Activated CD8-positive, alpha-beta memory T cell treated with anti-CD3 and anti-CD28 coated beads for 24 hours (primary cell): ENCODE results near the gene ERAS.

ENCODE experiments used
- DNase-seq: peaks from one replicate; pipeline ENCODE4 v3.0.0-alpha.2; 2020

The ERAS gene, protein sequence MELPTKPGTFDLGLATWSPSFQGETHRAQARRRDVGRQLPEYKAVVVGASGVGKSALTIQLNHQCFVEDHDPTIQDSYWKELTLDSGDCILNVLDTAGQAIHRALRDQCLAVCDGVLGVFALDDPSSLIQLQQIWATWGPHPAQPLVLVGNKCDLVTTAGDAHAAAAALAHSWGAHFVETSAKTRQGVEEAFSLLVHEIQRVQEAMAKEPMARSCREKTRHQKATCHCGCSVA

DNA sequence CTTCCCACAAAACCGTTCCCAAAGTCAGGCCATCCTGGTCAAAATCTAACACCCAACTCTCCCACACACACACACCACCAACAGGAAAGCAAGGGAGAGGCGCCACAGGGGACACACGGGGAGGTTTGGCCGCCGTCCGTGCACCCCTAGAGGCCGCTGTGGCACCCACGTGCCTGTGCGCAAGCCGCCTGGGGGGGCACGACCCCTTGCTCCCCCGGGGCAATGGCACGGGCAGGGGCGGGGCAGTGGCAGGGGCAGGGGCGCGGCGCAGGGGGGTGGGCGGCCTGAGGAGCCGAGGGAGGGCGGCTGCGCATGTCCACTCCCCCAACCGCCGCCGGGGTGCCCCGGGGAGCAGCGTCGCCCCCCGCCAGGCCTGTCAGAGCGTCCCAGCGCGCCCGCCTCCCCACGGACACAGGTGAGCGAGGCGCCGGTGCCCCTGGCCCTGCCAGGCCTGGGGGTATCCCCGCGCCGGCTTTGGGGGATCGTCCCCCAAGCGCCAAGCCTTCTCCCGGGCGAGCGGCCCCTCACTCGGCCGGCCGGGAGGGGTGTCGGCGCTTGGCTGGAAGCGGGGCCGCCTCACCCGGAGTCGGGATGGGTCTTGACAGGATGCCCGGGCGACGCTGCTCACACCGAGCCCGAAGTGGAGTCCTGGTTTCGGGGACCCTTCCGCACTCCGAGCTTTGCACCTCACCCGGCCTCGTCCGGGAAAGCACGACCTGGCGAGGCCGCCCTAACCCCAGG is at the start of gene ERAS:
Gene ERAS, plus strand, starts transcription at position 379 of the 741 bp plus-strand sequence. CDS start 2,611 bp downstream, outside the sequence.
- DNase-seq, result no peak

DNA sequence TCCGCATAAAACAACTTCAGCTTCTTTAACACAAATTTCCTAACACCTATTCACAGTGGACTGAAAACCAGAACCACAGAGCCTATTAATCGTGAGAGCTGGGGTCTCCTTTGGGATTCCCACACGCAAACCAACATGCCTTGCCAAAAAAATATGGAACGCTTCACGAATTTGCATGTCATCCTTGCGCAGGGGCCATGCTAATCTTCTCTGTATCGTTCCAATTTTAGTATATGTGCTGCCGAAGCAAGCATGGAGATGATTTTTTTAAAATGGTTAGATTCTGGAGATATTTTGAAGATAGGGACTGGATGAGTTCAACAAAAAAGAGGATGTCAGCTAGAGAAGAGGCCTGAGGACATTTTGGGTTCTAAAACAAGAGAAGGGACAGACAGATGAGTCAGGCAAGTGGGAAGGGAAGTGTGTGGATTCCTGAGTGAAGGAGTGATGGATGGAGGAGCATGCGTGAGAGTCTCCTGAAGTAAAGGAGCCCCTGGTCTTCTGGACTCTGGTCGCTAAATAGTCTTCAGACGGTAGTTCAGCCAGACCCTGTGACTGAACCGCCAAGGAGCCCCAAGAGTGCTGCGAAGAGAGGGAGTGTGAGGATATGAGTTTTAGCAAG is 49.4 kb upstream of the ERAS start:
- DNase-seq, result no peak

DNA sequence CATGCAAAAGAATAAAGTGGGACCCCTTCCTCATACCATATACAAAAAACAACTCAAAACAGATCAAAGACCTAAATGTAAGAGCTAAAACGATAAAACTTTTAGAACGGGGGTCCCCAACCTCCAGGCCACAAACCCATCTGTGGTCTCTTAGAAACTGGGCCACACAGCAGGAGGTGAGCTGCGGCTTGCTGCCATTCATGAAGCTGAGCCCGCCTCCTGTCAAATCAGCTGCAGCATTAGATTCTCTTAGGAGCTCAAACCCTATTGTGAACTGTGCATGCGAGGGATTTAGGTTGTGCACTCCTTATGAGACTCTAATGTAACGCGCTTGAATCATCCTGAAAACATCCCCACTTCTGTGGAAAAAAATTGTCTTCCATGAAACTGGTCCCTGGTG is 46.9 kb upstream of the ERAS start:
- no peak for DNase-seq

DNA sequence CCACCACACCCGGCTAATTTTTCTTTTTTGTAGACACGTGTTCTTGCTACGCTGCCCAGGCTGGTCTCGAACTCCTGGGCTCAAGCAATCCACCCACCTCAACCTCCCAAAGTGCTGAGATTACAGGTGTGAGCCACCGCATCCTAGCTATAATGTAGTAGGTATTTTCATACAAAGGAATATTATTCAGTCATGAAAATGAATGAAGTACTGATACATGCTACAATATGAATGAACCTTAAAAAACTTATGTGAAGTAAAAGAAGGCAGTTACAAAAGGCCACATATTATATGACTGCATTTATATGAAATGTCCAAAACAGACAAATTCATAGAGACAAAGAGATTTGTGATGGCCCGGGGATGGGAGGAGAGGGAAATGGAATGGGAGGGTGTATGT is 44.6 kb upstream of the ERAS start:
- DNase-seq, result no peak

DNA sequence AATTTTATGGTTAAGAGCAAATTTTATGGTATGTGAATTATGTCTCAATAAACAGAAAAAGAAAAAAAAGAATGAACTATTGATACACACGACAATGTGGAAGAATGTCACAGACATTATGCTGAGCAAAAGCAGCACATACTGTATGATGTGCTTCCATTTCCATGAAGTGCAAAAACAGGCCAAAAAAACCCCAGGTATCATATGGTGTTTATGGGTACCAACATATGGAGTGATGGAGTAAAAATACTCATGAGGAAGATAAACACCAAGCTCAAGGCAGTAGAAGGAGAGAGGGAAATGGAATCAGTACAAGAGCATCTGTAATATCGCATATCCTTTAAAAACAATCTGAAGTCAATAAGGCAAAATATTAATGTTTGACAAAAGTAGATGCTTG is 44.1 kb upstream of the ERAS start:
- DNase-seq, result no peak

DNA sequence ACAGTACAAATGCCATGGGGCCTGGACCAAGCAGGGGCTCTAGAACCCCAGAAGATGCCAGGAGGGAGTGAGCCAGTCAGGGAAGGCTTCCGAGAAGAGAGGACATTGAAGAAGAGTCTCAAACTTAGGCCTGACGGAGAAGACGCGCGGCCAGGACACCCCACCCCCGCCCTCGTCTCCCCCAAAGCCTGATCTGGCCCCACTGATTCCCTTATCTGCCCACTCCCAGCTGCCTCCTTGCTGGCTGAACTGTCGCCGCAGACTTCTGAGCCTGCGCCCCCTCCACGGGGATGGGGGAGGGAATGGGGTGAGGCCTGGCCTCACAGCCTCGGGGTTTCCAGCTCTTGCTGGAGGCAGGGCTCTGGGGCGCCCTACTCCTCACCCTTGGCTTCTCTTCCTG is 43.5 kb upstream of the ERAS start:
- DNase-seq, result no peak

DNA sequence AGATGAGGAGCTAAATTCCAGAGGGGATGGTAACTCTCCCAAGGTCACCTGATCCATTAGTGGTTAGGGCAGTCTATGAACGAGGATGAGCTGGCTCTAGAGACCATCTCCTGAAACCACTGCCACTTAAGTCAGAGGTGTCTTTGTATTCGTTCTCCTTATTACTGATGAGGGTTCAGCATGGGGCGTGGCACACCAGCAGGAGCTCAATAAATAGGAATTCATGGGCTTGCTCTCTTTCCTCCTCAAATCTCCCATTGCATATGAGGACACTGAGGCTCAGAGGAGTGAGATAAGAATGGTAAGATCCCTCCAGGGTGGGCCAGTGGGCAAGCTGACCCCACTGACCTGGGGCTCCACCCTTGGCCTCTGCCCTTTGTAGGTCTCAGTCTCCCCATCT is 41.6 kb upstream of the ERAS start:
- no peak for DNase-seq

DNA sequence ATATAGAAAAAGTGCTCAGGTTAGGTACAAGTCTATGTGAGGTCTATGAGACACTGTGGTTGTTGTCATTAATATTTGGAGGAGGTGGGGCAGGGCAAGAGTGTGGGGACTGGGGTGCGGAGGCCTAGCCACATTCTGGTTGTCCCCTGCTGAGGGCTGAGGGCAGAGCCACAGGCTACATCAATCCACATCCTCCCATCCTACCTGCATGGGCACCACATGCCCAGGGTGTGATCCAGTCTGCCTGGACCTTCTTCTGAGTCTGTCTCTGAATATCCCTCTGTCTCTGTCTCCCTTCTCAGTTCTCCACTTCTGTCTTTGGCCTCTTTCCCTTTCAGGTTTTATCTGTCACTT is 41.1 kb upstream of the ERAS start:
- no peak for DNase-seq

DNA sequence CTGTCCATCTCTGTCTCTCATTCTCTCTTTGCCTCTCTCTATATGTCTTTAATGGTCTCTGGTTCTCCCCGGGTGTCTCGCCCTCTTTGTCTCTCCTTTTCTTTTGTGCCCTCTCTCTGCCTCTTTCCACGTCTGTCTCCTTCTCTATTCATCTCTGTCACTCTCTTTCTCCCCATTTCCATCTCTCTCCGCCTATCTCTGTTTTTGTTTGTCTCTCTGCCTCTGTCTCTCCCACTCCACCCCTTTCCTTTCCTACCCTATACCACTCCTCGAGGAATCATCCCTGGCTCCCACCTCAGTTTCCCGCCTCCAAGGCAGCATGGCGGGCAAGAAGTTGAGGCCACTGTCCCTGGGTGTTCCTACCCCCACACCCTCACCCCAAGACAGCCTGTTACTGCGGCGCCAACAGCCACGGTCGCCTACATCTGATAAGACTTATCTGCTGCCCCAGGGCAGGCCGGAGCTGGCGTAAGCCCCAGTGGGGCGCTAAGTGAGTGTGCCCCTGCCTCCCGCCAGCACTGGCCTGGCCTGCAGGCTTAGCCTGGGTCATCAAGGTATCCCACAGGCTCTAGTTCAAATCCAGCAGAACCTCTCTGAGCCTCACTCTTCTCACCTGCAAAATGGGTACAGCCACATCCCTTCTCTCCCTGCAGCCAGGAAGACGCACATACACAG is 40.6 kb upstream of the ERAS start:
- no peak for DNase-seq

DNA sequence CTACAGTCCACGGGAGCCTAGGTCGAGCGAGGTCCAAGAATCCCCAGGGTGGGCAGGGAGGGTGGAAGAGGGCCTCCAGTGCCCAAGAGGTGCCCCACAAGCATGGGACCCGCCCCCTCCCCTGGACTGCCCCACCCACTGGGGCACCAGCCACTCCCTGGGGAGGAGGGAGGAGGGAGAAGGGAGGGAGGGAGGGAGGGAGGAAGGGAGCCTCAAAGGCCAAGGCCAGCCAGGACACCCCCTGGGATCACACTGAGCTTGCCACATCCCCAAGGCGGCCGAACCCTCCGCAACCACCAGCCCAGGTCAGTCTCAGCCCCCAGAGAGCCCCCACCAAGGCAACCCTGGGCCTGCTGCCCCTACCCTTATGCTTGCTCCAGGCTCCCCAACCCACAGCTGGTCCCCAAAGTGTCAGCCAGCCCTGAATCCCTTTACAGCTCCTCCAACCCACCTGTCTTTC is 39.9 kb upstream of the ERAS start, which contains the start of gene GATA1:
Gene GATA1, plus strand, starts transcription at position 250 of the 460 bp plus-strand sequence. CDS start 4,520 bp downstream, outside the sequence.
- DNase-seq, result no peak

DNA sequence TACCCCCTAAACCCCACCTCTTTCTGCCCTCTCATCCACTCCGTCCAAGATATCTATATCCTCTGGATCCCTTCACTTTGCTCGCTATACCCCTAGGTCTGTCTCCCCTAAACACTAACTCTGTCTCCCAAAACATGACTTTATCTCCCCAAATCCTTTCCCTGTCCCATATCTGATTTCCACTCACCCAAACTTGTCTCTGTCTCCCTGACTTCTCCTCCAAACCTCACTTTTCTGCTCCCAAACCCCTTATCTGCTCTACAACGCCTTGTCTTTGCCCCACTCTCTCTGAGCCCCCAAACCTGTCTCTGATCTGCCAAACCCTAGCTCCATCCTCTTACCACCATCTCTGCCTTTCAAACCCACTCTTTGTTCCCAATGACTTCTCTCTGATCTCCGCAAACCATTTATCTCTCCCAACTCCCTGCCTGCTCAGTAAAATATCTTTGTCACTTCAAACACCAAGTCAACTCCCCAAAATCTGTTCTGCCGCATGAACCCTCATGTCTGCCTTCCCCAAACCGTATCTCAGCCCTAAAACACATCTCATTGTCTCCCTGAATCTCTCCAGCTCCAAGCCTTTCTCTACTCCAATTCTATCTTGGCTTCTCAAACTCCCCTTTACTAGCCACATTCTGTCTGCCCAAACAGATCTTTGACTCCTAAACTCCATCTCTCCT is 39.3 kb upstream of the ERAS start:
- DNase-seq, result no peak

DNA sequence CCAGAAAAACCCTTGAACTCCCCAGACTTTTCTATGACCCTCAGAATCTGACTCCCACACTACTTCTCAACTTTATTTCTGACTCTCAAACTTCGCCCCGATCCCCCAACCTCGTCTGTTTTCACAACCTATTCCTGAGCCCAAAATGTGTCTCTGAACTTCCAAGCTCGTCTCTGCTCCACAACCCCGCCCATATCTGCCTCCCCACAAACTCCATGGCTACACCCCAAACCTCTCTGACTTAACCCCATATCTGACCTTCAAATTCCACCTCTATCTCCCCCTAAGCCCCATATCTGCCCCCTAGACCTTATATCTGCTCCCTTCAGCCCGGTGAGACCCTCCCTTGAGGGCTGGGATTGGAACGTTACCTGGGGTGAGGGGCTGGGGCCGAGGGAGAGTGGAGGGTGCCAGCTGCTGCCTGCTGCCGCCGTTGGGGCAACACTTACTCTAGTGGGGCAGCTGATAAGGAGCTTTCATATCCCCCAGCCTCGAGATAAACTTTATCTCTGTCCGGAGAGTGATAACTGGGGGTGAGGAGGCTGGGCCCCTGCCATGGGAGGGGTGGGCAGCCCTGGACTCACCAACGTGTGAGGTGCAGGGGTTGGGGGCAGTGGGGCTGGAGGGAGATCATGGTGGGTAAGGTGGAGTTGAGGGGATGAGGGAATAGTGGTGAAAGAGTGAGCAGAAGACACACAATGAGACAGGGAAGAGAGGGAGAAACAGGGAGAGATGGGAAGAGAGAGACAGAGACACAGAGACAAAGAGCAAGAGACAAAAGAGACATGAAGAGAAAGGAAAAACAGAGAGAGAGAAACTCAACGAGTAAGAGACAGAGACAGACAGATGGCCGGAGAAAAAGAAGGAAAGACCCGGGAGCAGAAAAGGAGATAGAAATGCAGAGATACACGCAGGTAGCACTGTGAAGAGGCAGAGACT is 38.5 kb upstream of the ERAS start:
- no peak for DNase-seq

DNA sequence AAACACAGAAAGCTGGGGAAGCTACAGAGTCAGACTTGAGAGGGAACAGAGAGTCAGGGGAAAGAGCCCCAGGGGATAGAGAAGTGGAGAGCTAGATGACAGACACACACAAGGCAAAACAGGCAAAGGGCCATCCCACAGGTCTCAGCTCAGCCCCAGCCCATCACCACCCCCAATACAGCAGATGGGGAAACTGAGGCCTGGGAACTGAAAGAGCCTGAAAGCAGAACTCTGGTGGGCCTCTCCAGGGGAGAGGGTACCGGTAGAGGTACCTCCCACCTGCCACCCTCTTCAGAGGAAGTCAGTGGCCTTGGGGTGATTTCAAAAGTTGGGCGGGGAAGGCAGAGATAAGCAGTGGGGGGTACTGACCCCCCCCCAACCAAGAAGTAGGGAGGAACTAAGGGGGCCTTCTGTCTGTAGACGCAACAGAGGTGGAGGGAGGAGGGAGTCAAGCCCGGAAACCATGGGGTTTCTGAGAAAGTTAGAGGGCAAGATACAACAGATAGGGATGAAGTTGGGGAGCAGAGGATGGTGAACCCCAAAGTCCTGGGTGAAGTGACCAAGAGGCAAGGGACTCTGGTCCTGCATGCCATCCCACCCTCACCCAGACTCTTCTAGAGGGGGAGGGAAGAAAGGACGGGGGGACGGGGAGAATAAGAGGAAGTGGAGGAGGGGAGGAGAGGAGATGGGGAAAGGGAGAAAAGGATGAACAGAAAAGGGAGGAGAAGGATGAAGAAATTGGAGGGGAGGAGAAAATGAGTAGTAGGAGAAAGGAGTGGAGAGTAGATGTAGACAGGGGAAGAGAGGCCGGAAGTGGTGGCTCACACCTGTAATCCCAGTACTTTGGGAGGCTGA is 36.7 kb upstream of the ERAS start:
- DNase-seq, result no peak

DNA sequence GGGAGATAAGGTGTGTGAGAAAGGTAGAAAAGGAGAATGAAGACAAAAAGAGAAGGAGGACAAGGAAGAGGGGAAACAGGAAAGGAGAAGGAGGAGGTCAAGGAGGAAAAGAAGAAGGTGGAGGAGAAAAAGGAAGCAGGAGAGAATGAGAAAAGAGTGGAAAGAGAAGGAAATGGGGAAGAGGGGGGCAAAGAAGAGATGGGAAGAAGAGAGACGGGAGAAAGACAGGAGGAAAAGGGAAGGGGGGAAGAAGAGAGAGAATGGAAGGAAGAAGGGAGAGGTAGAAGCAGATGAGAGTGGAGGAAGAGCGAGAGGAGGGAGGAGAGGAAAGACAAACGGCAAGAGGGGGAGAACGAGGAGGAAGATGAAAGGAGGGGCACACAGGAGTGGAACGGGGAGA is 35.8 kb upstream of the ERAS start:
- DNase-seq, result no peak

DNA sequence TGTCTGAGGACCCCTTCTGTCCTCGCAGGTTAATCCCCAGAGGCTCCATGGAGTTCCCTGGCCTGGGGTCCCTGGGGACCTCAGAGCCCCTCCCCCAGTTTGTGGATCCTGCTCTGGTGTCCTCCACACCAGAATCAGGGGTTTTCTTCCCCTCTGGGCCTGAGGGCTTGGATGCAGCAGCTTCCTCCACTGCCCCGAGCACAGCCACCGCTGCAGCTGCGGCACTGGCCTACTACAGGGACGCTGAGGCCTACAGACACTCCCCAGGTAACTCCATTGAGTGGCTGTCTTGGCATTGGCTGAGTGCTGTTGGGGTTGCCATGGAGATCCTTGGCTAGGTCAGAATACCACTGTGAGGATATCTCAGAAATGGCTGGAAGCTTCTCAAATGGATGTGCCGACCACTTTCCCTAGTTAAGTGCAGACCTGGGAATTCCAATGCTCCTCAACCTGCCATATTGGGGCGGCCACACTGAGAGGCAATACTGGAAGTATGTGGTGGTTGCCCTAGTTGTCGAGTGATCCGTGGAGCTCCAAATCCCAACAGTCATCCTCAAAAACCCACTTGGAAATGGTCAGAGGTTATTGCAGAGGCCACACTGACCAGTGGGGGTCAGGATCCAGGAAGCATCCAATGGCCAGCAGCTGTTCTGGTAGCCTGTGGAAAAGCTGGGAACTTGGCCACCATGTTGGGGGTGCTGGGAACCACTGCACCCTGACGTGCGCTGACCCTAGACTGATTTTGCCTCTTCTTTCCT is 35.1 kb upstream of the ERAS start:
- DNase-seq, result no peak

DNA sequence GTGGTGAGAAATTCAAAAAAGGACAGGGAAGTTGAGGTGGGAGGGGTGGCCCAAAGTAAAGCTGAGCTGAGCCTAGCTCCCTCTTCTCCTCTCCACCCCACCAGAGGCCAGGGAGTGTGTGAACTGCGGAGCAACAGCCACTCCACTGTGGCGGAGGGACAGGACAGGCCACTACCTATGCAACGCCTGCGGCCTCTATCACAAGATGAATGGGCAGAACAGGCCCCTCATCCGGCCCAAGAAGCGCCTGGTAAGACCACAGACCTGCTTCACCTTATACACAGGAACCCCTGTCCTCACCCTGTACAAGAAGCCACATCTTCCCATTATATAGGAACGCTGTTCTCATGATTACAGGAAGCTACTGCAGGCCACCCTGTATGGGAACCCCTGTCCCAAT is 34.1 kb upstream of the ERAS start:
- no peak for DNase-seq

DNA sequence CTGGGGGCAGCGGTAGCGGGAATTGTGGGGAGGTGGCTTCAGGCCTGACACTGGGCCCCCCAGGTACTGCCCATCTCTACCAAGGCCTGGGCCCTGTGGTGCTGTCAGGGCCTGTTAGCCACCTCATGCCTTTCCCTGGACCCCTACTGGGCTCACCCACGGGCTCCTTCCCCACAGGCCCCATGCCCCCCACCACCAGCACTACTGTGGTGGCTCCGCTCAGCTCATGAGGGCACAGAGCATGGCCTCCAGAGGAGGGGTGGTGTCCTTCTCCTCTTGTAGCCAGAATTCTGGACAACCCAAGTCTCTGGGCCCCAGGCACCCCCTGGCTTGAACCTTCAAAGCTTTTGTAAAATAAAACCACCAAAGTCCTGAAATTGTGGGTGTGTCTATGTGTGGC is 32.4 kb upstream of the ERAS start:
- no peak for DNase-seq

DNA sequence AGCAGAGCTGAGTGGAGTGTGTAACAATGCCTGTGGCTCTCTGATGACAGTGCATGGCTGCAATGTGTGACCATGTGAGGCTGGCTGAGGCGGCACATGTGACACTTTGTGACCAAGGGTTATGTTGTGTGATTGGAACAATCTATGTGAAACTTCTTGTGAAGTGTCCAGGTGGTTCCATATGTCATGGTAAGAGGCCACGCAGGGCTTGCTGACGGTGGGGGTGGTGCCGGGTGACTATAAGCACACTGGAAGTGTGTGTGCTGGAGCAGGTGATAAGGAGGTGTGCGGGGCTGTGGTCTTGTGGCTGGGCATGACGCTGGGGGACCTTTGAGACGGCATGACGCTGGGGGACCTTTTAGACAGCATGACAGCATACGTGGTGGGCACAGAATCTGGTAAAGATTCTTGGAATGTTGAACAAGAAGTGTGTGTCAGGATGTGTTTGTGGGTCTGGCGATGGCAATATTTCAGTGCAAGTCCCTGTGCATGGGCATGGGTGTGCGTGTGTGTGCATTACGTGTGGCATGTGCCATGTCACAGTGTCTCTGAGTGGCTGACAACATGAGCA is 31.9 kb upstream of the ERAS start:
- DNase-seq, result no peak

DNA sequence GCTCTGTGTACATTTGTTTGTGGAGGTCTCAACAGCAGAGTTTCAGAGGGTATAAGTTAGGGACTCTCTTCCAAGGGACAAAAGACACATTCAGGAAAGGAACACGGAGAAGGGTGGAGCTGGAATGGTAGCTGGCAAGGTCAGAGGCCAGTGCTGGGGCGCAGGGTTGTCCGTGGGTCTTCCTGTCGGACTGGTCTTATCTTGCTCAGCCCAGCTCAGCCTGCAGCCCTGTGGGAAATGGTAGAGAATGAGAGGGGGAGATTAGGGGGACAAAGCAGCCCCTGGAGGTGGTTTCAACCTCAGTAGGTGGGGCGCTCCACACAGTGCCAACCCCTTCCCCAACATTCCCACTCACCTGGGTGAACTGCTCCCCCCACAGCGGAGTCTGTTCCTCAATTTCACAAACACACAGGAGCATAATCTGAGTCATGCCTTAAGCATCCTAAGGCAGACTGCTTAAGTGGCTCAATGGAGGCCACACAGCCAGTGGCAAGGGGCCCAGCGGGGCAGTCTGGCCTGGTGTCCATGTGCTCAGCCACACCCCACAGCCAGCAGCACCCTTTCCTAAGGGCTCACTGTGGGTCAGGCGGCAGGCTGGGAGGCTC is 31.3 kb upstream of the ERAS start:
- DNase-seq, result no peak
